ENCODE data around the gene NCS1.
"Not testable (repeated sequence)": the region's sequence is repeated elsewhere in the genome, so short reads cannot be mapped to it uniquely, and the experiment has no call there.

NCS1 gene

DNA sequence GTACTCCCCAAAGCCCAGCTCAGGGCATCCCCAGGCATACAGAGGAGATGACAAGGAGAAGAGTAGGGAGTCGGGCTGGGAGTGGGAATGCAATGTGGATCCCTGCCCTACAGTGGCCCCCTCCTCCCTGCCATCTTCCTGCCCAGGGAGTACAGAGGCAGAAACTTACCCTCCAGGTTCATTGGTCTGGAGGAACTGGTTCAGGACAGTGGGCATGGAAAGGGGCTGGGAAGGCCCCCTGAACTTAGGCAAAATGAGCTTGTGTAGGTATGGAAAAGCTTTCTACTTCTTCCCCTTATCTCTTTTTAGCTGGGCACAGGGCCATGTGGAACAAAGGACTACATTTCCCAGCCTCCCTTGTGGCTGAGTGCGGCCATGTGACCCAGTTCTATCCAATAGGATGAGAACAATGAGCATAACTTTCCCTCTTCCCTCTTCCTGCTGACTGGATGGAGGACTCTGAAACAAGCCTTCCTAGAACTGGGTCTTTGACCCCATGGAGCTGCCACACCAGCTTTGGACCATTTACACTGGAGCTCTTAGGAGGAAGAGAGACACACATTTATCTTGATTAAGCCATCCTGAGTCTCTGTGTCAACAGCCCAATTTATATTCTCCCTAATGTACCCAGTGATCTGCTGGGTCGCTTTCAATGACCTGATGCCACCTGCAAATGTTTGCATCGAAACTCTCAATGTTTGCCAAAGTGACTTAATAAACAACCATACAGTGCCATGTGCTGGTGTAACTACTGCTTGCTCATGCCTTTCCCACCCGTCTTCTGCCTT is 68.4 kb downstream of the NCS1 start:
- peak; percentile 30 to 42 for DNase-seq

DNA sequence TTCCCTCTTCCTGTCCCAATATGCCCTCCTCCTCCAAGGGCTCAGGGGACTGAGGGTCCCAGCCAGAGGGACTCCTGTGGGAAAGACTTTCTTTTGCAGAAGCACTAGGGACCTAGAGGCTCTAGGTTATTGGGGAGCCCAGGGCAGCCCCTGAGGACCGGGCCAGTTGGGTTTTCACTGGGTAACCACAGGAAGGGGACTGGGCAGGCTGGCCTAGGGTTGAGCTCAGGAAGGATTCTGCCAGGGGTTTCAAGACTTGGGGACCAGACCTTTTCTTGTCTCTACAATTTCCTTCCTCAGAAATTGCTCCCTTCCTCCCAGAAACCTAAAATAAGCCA is 69.0 kb downstream of the NCS1 start:
- DNase-seq = no peak

DNA sequence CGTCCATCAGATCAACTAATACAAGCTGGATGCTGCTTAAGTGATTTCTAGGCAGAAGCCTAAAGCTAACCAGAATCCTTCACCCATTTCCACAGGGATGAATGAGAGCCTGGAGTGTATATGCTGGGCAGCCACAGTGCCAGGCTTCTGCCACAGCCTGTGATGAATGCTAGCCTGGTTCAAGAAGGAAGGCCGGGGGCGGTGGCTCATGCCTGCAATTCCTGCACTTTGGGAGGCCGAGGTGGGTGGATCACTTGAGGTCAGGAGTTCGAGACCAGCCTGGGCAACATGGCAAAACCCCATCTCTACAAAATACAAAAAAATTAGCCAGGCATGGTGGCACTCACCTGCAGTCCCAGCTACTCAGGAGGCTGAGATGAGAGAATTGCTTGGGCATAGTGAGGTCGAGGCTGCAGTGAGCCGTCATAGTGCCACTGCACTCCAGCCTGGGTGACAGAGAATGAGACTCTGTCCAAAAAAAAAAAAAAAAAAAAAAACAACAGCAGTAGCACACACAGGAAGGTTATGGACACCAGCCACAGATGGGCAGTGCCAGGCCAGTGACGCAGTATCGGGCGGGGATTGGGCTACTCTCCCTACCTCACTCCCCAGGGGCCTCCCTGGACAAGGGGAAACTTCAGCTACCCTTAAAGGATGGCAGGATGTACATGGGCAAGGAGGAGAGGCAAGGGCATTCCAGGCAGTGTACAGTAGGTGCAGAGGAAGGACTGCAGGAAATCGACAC is 70.2 kb downstream of the NCS1 start:
- no peak for DNase-seq

DNA sequence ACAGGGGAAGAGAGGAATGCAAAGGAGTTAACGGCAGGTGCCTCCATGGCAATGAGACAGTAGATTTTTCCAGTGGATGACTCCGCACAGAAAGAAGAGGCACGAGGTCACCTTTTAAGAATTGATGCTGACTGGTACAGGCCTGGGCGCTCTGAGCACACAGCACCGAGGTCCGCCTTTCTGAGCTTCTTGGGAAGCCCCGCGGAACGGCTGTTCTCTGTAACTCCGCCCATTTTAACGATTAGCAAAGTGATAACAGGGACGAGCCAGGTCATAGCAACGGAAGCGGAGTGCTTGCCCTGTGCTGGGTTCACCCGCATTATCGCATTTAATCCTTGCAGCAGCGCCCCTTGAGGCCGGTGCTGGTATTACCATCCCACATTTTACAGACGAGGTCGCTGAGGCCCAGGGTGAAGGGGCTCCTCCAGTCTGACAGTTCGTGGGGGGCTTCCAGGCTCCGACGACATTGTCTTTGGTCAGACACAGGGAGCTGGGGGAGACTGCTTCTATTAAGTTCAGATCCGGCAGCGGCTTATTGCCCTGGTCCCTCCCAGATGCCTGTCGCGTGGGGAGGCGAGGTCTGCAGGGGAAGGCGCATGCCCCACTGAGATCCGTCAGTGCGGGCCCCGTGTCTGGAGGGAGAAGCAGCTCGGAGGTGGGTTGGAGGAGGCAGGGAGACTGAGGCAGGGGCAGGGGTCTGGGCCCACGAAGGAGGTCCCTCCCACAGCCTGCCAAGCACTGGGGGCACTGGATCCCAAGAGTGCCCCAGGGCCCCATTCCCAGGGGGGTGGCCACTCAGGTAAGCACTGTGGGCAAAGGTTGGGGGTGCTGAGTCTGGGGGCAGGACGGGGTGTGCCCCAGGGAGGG is 71.0 kb downstream of the NCS1 start:
- peak; percentile 20 to 50 for DNase-seq

DNA sequence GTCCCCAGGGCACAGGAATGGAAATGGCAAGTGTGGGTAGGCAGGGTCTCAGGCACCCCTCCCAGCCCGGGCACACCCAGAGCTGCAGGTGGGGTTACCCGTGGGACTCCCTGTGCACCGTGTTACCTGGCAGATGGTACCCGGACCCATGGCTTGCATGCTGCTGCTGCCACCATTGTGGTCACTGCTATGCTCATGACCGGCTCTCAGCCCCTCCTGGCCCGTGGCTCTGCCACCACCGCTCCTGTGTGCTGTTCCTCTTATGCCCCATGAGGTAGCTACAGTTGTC is 71.6 kb downstream of the NCS1 start:
- DNase-seq = no peak

DNA sequence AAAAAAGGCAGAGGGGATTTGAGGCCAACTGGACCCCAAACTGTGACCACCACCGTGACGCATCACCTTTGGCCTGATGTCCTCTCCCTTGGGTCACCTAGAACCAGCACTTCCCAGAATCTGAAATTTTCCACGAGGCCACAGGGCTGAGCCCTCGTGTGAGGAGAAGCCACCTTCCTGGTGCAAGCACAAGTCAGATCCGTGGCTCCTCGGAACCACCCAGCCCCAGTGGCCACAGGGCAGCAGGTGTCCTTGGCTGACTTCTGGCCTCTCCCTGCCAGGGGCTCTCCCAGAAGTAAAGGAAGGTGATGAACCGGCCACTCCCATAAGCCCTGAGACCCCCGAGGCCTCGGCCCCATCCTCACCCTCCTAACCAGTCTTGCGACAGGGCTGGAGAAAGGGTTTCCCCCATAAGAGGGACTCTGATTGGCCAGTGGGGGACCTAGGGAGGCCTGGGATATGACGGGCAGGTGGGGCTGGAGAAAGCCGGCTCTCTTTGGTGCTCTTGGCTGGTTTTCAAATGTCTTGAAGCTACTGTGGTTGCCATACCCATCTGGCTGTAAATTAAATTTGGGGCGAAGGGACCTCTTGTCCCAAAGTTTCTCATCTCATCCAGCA is 72.5 kb downstream of the NCS1 start:
- no peak for DNase-seq

DNA sequence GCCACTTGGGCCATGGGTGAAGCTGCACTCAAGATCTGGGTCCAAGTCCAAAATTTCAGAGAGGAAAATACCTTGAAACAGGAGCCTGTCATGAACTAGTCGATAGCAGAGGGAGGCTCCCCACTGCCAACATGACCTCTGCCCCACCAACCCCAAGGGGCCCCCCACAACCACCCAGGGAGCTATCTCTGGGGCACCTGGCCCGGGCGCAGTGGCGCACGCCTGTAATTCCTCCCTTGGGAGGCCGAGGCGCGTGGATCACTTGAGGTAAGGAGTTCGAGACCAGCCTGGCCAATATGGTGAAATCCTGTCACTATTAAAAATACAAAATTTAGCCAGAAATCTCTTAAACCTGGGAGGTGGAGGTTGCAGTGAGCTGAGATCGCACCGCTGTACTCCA is 73.3 kb downstream of the NCS1 start:
- DNase-seq = no peak

DNA sequence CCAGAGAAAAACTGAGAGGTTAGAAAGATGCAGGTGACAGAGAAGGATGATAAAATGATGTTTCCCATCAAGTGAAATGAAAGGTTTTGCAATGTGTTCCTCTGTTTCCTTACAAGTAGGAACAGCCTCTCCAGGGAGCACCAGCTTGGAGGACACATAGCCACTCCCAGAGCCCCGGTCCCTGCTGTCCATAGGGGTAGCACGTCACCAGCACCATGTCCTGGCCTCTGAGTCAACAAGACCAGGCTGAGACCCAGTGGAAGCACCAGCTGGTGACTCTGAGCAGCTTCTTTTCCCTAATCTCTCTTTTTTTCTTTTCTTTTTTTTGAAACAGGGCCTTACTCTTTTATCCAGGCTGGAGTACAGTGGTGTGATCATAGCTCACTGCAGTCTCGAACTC is 73.9 kb downstream of the NCS1 start:
- no peak for DNase-seq

DNA sequence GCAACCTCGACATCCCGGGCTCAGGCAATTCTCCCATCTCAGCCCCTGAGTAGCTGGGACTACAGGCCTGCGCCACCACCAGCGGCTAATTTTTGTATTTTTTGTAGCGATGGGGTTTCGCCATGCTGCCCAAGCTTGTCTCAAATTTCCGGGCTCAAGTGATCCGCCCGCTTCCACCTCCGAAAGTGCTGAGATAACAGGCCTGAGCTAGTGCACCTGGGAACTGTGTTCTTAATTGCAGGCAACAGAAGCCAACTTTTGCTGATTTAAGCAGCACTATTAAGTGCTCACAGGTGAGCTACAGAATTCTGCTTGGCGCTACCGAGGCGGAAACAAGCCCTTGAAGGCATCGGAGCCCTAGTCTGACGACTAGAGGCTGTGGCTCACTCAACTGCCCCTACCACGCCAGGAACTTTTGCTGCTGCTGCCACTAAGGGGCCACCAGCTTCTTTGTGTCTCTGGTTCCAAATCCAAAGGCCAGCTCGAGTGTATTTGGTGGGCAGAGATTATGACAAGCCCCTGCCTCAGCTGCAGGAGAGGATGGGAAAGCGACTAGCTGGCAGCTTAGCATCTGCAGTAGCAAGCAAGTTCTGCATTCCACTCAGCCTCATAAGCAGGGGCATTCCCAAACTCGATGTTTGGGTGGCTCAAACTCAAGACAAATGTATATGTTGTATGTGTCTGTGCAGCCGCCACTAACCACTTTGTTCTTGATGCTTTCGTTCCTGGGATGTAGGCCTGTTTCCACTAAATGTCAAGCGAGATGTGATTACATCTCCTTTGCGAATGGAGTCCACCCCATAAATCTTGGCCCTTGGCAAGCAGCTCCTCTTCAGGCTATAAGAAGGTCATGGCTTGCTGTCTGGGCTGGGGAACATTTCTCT is 82.8 kb downstream of the NCS1 start:
- DNase-seq = no peak

DNA sequence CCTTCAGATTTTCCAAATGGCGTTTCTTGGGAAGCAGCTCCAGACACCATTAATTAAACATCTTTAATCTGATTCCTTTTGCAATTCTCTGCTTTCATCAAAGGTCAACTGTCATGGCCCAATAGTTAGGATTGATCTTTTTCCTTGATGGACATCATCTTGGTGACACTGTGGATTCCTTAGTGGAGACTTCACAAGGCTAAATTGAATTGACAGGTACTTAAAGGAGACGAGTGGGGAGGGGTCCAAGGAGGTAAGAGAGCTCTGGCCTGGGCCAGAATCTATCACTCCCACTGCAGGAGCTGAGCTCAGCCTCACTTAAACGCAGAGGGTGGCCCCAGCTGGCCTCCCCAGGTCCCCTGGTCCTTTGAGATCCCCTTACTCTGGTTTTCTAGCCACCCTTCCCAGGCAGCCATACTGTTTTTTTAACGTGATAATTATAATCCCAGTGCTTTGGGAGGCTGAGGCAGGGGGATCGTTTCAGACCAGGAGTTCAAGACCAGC is 83.5 kb downstream of the NCS1 start:
- DNase-seq = no peak

DNA sequence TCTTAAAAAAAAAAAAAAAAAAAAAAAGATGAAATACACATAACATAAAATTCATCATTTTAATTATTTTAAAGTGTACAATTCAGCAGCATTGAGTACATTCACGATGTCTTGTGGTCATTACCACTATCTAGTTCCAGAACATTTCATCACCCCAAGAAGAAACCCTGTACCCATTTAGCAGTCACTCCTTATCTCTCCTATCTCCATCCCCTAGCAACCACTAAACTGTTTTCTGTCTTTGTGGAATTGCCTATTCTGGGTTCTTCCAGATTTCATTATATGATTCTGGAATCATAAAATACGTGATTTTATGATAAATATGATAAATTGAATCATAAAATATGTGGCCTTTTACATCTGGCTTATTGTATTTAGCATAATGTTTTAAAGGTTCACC is 84.4 kb downstream of the NCS1 start:
- DNase-seq = no peak

DNA sequence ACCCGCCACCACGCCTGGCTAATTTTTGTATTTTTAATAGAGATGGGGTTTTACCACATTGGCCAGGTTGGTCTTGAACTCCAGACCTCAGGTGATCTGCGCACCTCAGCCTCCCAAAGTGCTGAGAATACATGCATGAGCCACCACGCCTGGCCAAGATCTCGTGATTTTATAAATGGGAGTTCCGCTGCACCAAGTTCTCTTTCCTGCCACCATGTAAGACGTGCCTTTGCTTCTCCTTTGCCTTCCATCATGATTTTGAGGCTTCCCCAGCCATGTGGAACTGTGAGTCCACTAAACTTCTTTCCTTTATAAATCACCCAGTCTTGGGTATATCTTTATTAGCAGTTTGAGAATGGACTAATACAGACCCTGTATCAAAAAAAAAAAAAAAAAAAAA is 85.9 kb downstream of the NCS1 start:
- DNase-seq = not testable (repeated sequence)

DNA sequence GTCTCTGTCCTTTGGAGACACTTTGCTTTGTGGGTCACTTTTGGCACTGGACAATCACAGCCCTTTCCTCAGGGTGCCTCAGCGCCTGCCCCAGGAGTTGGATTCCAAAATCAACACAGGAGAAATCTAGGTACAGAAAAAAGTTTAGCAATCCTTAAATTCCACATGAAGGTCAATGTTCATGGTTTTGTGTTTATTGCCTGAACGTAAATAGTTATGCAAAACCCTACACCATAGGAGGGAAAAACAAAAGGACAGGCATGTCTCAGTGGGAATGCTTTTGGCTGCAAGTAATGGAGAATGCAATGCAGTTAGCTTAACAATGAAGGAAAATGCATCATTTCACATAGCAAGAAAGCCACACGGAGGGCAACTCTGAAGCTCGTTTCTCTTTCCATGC is 86.8 kb downstream of the NCS1 start:
- no peak for DNase-seq

DNA sequence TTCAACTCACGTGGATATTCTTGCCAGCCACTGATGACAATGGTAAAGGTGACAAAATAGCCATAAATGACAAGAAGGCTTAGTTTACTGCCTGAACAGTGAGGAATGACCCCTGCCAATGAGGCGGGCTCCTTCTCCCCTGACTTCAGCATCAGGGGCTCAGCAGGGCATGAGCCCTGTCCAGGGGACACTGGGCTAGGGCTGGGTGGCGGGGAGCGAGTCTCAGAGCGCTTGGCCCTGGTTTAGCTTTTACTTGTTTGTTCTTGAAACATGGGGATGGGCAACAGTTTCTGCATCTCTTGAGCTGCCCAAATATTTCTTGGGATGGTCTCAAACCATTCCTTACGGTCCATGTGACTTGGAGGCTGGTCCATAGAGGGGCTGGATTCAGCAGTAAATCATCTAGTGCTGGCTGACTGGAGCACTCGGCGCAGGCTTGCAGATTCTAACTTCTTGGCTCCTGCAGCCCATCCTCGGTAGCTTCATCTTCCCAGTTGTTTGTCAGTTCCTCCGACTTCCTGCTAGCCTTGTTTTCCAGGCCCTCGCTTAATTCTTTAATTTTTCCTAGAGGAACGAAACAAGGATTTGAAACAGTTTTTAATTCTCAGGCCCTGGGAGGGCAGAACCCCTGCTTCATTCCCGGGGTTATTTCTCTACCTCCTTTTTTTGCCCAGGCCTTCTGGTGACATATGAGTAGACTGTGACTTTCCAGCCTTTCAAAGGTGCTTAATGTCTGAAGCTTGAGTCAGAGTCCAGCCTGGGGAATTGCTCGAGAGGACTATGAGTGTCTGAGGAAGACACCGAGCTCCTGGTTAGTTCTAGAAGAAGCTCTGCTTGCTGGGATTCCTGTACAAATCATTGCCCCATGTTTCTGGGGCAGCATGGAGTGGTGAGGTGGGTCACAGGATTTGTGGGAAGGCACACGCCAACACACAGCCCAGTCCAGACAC is 88.9 kb downstream of the NCS1 start:
- DNase-seq = no peak

DNA sequence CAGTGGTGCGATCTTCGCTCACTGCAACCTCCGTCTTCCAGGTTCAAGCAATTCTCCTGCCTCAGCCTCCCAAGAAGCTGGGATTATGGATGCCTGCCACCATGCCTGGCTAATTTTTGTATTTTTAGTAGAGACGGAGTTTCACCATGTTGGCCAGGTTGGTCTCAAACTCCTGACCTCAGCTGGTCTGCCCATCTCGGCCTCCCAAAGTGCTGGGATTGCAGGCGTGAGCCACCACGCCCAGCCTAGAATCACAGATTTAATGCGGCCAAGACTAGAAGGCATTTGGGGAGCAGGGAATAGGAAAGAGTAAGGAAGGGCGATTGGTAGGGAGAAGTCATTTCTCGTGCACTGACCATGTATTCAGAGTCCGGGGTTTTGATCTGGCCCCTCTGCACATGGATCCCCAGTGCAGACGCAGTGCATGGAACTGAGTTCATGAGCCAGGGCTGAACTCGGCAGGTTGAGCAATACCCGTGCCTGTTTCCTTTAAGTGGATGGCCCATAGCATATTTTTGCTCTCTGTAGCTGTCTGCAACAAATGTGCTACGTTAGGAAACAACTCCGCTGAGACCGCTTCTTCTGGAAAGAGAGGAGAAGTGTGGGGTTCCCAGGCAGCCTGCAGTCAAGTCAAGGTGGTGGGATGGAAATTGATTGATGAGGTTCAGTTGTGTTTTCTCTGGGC is 90.0 kb downstream of the NCS1 start:
- DNase-seq = no peak

DNA sequence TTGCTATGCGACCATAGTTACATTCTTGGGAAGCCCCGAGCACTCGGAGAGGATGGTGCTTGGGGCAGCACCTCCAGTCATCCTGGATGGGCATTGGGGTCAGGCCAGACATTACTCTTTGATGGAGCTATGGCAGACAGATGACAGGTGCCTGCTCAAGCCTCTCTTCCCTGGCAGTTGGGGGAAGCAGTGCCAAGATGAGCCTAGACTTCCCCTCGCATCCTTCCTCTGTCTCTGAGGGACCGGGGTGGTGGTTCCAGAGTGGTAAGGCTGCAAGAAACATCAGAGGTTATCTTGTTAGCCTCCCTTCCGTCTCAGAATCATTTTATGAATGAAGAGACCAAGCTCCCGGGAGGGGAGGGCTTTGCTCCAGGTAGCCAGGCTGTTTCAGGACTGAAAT is 90.6 kb downstream of the NCS1 start:
- DNase-seq = no peak

DNA sequence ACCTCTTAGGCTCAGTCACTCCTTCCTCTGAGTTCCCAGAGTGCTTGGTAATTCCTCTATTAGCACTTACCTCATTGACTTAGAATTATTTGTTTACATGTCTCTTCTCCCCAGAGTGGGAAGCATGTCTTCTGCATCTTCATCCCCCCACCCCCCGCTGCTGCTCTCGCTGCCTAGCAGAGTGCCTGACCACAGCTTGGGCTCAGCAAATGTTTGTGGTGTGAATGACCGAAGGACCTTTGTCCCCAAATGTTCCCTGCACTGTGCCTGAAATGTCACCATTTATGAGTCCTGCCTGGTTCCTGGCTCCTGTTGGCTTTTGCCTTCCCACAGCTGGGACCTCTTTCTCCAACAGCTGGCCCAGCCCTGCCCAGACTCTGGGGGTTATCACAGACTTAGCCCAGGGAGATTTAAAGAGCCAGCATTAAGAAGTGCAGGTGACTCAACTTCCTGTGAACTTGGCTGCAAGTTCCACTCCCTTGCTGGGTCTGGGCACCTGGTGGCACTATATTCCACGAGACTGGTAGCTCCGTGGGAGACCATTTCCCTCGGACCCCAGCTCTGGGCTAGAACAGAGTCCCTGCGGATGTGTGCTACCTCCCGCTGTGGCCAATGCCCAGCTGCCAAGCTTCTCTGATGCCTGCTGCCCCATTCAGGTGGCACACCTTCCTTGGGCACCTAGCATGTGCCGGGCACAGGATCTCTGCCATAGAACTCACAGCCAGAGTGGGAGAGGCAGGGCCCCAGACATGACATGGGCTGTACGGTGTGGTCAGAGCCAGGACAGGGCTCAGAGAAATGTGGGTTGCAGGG is 91.6 kb downstream of the NCS1 start:
- DNase-seq = no peak

DNA sequence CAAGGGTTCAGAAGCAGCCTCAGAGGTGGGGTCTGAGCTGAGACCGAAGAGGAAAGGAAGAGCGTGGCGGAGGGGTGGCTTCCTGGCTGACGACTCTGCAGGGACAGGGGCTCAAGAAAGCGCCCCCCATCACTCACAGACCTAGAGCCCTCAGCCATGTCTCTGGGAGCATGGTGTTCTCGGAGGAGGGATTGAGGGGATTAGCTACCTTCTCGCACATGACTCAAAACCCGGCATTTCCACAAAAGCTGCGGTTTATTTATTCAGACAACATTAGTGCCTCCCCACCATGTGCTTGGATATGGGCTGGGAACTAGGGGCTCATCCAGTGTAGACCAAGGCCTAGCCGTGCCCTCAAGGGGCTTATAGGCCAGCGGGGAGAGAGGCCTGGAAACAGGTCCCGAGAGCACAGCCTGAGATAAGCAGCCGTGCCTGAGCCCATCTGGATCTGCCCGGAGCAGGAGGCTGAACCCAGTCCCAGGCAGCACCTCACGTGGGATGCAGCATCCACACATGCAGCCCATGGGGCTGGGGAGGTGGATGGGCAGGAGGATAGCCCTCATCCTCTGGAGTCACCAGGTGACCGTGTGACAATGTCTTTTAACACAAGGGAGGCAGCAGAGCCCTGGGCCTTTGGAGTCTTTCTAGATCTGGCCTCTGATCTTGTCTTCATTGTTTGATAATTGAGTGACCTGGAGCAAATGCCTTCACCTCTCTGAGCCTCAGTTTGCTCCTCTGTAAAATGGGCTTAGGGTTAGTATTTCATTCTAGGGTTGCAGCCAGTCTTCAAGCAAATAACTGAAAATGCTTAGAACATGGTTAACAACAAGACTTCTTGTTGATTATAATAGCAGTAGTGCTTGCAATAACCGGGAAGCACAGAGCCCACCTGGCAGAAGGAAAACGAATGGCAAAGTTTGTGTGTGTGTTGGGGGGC is 92.5 kb downstream of the NCS1 start:
- no peak for DNase-seq
